LNCaP clone FGC (cell line): Measurements from ENCODE around the gene DNAJB9.

ENCODE experiments used
- DNase-seq: peaks from one replicate; pipeline ENCODE4 v3.0.0-alpha.2; 2011; ENCODE audit warnings: low read depth
- H3K4me3 ChIP-seq: 2 replicates; pipeline ENCODE4 v1.5.1; 2011; ENCODE audit warnings: mild to moderate bottlenecking, low read depth, low read length, control low read depth
- CTCF ChIP-seq: IDR thresholded peaks from 2 replicates; pipeline ENCODE4 v1.5.1; 2012; ENCODE audit warnings: mild to moderate bottlenecking; ENCODE audit not compliant: control insufficient read depth, insufficient read depth; ENCODE audit errors: extremely low read depth

DNAJB9 gene

GRCh38 chr7:108604307-108605077 lies 34.8 kb downstream of the DNAJB9 start:
- DNase-seq, result no peak
- no peak for TF ChIP-seq CTCF
- H3K4me3 ChIP-seq, result no peak overlapping the region

- no peak for TF ChIP-seq CTCF
- DNase-seq, result no peak
- H3K4me3 ChIP-seq, result no peak overlapping the region
Observed at GRCh38 chr7:108605559-108606201, 36.0 kb downstream of the DNAJB9 start.

- H3K4me3 ChIP-seq, result no peak overlapping the region
- no peak for DNase-seq
- TF ChIP-seq CTCF, result no peak
Observed at GRCh38 chr7:108609643-108610042, 40.0 kb downstream of the DNAJB9 start.

- peak; percentile 97 for DNase-seq
- H3K4me3 ChIP-seq, result no peak overlapping the region
- no peak for TF ChIP-seq CTCF
Observed at GRCh38 chr7:108611268-108611667, 41.6 kb downstream of the DNAJB9 start.

GRCh38 chr7:108613147-108613948 lies 43.7 kb downstream of the DNAJB9 start:
- H3K4me3 ChIP-seq, result peak overlapping the region; percentile 17; the same call in 1 of the 2 replicates
- DNase-seq, result peak; percentile 51
- TF ChIP-seq CTCF, result peak; percentile 61

GRCh38 chr7:108613949-108614381 lies 44.3 kb downstream of the DNAJB9 start:
- no peak overlapping the region for H3K4me3 ChIP-seq
- TF ChIP-seq CTCF, result no peak
- DNase-seq, result peak; percentile 78
